SHP77 (cell line): ENCODE results near the gene USF3.

Source experiments
- DNase-seq, 2 experiments: peaks; one replicate each; lab custom pipeline; 2025; lab: John Stamatoyannopoulos, UW

The USF3 gene

DNA sequence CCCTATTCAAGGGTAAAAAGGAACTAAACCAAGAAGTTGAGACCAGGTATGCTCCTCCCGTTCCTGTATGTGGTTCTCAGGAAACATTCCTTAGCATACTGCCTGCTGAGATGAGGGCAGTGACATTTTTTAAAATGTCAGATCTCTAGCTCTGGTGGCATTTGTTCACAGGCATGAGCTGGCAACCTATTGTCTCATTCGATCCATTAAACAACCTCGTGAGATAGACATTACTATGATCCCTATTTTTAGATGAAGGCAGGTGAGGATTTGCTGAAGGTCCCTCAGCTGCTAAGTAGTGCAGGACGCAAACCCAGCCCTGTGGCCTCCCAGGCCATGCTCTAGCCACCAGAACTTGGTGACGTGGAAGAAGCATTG, 89.2 kb downstream of the USF3 start:
- no peak for DNase-seq

DNA sequence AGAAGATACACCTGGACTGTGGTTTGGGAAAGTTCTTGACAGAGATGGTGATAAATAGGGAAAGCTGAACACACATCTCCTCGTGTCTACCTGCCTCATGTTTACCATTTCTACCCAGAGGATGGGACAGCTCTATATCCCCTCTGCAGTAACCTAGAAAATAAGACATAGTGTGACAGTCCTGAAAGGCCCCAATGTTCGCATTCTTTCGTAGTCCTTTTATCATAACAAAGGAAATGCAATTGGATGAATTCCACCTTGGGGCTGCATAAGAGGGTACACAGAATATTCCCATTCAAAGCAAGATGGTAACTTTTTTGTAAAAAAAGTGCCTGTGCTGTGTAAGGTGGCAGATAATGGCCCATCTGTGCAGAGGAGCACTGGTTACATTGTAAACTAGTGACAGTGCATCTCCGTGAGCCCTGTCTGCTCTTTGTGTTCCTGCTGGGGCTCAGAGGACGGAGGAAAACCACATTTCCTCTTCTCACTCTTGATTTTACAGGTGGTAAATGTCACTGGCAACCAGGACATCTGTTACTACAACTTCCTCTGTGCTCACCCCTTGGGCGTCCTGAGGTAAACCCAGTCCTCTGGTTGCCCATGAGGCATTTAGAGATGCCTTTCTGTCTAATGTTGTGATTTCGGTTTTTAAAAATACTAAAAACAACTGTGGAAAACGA, 89.8 kb downstream of the USF3 start:
- DNase-seq, result no peak

DNA sequence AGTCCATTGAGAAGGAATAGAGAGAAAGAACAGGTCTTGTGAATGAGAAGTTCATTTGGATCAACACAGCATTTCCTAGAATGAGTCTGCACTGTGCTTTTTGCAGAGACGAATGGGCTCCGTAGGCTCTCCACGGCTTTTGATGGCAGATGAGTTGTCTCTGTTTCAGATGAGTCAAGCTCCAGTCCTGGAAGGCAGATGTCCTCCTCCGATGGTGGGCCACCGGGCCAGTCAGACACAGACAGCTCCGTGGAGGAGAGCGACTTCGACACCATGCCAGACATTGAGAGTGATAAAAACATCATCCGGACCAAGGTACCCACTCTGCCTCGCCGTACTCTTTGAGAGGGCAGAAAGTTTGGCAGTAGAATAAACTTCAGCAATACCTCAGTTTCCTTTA, 93.6 kb downstream of the USF3 start:
- no peak for DNase-seq

DNA sequence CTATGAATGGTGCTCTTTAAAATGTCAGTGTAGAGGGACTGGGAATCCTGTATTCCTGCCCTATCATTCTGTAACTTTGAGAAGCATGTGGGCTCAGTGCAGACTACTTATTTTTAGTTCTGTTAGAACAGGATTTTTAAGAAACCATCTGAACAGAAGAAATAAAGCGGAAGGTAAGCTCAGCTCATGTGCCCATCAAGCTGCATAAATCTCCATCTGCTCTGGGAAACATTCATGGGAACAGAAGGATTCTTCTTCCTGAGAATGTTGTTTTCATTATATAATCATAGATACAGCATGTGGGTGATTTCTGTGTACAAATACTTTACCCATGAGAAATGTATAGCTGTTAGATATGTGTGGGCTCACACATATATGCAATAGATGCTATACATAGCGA, 94.2 kb downstream of the USF3 start:
- no peak for DNase-seq

DNA sequence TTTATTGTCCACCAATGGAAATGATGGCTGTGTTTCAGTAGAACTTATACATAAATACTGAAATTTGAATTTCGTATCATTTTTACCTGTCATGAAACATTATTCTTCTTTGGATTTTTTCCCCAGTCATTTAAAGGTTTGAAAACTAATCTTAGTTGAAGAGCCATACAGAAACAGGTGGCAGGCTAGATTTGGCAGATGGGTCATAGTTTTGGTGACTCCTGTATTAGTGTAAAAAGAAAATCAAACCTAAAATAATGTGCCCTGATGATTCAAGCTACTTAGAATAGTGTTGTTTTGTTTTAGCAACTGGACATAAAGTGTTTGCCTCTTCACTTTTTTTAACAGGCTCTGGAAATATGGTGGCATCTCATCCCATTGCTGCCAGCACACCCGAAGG, 95.2 kb downstream of the USF3 start:
- DNase-seq, result no peak

DNA sequence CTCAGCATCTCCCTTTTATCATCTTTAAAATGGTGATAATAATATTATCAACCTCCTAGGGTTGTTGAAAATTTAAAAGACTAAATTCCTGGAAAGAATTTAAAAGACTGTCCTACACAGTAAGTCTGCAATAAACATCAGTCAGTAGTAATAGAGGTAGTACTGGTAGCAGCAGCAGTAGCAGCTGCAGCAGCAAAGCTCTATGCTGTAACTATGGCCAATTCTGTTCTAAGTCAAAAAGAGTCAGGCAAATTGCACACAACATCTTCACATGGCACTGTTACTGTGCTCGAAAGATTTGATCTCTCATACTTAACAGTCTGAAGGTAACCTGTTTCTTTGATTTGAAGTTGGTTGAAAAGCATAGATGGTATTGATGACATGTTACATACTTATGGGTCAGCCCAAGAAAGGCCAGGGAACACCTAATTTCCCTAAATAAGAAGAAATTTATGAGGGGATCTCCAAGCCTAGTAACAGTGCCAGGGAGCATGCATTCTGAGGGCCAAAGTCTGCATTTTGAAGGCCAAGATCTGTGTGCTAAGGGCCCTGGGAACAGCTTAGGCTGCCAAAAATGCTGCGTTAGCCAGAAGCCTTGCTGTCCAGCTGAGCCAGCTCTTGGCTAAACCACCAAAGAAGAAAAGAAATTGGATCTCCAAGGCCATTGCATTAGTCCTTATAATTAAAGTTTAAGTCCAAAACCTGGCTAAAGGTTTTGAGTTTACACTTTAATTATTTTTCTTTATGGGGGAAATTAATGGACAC, 95.8 kb downstream of the USF3 start:
- no peak for DNase-seq
